GM13976 (cell line): ENCODE results near the gene FCRL5.

Source experiments
- DNase-seq: peaks from one replicate; pipeline ENCODE4 v3.0.0; 2012; ENCODE audit warnings: low spot score
- in situ Hi-C: fragments of 300-500 bp; cut with MboI; formaldehyde crosslinking; loops from one replicate; pipeline ENCODE4 v1.12.0; 2022; ENCODE audit warnings: low sequenced_read_pairs, mixed read lengths, inconsistent platforms; ENCODE audit not compliant: unreplicated experiment
- TF ChIP-seq, protein P1 (sequence below): IDR thresholded peaks from 2 replicates; pipeline ENCODE4 v1.5.1; 2012; ENCODE audit warnings: borderline replicate concordance, mild to moderate bottlenecking; ENCODE audit not compliant: insufficient read depth; ENCODE audit errors: extremely low read depth, missing control alignments, control extremely low read depth

FCRL5 gene

DNA sequence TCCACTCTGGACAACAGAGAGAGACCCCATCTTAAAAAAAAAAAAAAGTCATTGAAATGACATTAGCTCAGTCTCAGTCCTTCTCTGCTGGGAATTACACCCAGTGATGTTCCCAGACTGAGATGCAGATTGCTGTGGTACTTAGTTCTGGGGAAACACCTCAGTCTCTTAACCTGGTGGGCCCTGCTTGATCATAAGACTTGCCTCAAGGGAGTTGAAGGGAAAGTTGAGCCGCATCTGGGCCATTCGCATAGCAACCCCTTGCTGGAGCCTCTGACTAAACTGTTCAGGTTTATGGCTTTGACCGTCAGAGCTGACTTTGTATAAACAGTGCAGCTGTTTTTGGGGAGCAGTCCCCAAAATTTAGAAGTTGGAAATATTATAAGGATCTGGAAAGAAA lies 32.2 kb upstream of the FCRL5 start:
- TF ChIP-seq, protein P1, sequence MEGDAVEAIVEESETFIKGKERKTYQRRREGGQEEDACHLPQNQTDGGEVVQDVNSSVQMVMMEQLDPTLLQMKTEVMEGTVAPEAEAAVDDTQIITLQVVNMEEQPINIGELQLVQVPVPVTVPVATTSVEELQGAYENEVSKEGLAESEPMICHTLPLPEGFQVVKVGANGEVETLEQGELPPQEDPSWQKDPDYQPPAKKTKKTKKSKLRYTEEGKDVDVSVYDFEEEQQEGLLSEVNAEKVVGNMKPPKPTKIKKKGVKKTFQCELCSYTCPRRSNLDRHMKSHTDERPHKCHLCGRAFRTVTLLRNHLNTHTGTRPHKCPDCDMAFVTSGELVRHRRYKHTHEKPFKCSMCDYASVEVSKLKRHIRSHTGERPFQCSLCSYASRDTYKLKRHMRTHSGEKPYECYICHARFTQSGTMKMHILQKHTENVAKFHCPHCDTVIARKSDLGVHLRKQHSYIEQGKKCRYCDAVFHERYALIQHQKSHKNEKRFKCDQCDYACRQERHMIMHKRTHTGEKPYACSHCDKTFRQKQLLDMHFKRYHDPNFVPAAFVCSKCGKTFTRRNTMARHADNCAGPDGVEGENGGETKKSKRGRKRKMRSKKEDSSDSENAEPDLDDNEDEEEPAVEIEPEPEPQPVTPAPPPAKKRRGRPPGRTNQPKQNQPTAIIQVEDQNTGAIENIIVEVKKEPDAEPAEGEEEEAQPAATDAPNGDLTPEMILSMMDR = no peak
- no peak for DNase-seq
- in situ Hi-C loops = no loop called here

DNA sequence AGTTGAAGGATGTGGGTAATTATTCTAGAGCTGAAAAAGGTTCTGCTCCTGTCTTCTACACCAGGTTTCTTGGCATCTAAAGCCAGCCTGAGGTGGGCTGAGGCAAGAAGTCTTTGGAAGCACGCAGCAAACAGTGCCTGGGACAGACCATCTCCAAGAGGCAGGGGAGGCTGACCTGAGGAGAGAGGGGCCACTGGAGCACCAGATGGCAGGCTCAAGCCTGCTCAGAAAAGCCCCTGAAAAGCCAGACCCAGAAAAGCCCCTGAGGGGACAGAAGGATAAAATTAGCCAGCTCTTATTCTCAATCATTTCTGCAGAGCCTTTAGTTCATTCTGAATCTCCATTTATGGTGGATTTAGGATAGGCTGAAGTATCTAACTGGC lies 28.5 kb upstream of the FCRL5 start:
- no peak for DNase-seq
- in situ Hi-C loops = no loop called here
- TF ChIP-seq, protein P1 = no peak

DNA sequence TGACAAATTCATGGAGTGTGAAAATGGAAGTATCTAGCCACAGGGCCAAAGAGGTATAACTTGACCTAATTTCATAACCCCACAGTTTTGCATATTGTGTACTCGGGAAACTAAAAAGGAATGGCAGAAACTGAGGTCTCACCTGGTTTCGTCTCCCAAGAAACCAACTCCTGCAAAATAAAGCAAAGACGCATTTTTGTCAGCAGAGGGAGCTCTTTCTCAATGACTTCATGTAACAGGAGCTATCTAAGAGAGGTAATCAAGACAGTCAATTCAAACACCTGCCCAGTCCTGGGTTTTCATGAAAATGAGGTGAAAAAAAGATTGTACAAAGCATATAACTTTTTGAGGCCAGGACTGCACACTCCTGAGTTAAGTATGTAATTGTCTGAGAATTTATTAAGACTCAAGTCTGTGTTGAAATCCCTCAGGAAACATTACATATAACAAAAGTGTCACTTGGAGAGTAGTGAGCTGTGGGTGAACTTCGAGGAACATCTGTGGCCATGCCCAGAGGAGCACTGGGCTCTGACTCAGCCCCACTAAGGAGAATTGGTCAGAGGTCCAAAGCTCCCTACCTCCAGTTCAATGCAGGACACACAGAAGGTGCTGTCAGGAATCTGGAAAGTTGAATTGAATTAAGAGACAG lies 28.0 kb upstream of the FCRL5 start:
- TF ChIP-seq, protein P1 = peak; percentile 69
- in situ Hi-C loops = no loop called here
- DNase-seq = peak; percentile 49

DNA sequence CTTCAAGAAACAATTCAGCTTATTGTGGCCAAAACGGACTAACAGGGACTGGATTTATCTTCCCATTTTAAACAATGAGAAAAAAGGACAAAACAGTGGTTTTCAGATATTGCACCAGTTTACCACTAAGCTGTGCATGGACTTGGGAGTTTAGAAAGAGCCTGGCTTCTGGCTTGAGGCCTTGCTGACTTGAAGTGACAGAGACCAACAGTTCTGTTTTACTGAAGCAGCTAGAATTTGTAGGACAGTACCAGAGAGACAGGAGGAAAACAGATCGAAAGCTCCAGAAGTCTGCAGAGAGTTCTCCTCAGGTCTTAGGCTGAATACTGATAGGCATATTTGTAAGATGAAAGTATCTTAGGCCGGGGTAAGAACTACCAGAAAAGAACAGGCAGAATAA lies 25.1 kb upstream of the FCRL5 start:
- in situ Hi-C loops = no loop called here
- TF ChIP-seq, protein P1 = no peak
- DNase-seq = no peak

DNA sequence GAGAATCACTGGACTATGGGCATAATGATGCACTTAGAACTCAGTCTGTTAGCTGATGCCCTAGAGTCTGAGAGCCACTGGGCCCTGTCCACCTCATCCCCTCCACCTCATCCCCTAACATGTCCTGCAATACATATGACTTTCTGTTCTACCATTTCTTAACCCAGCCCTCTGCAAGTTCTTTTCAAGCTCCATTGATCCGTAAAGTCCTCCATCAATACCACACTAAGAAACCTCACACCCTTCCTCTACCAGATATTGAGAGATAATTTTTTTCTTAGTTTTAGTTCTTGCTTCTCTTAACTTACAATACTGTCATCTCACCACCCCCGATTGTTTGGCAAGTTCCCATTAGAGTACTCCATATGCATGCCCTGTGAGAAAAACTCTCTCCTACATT lies 23.4 kb upstream of the FCRL5 start:
- DNase-seq = no peak
- in situ Hi-C loops = no loop called here

DNA sequence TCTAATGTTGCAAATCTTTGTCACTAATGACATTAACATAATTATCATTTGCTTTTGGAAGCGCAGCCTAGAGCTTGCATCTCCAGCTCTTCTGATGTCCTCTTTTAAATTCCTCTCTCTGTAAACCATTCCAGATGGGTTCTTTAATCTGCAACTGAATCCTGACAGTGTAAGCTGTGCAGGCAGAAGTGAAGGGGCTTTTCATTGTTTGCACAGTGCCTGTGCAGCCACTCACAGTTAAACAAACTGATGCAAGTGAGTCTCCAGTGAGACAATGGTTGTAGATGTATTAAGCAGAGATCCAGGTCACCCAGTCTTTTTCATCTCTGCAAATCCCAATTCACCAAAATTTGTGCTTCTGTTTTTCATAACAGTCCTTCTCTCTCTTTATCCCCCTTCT lies 22.5 kb upstream of the FCRL5 start:
- TF ChIP-seq, protein P1 = no peak
- in situ Hi-C loops = no loop called here
- DNase-seq = no peak

More for the DNA sequence above, 23.4 kb upstream of the FCRL5 start:
- TF ChIP-seq, protein P1 = no peak

DNA sequence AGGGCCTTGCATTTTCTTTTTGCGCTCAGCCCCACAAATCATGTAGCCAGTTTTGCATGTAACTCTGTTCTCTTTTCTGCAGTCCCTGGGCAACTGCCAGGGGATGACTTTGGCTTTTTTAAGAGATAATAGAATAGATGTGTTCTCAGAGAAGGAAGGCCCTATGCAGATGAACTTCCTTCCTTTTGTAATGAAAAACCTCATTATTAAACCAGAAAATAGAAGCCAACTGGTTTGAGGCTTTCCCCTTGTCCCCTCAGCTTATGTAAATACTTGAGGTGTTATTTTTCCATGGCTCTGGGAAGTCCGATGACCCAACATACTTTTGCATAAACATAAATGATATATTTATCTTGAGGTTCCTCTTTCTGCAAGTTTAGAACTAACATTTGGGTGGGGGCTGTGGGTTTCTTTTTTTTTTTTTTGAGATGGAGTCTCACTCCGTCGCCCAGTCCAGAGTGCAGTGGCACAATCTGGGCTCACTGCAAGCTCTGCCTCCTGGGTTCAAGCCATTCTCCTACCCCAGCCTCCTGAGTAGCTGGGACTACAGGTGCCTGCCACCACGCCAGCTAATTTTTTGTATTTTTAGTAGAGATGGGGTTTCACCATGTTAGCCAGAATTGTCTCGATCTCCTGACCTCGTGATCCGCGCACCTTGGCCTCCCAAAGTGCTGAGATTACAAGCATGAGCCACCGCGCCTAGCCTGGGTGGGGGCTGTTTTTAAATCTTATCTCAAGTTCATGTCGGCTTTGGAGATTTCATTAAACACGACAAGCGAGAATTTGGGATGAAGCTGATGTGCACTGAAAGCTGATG lies 14.4 kb upstream of the FCRL5 start:
- in situ Hi-C loops = no loop called here
- TF ChIP-seq, protein P1 = no peak
- DNase-seq = no peak
